Measurements from ENCODE around the gene RPH3AL. TPM values are rescaled to one million over a fixed set of nuclear protein-coding genes. Genes with fewer than 3 reads are reported as not detected.

Gene RPH3AL
- total RNA-seq, 4 donors from 2014 or later = 13.0 to 49.2 (median 26.9) TPM

DNA sequence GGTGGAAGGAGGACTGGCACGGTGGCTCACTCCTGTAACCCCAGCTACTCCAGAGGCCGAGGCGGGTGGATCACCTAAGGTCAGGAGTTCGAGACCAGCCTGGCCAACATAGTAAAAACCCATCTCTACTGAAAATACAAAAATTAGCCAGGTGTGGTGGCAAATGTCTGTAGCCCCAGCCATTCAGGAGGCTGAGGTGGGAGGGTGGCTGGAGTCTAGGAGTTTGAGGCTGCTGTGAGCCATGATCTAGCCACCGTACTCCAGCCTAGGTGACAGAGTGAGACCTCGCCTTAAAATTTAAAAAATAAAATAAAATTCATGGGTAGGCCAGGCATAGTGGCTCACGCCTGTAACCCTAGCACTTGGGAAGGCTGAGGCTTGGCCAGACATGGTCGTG is 1.2 kb upstream of the RPH3AL start:
- TF ChIP-seq, protein P1, sequence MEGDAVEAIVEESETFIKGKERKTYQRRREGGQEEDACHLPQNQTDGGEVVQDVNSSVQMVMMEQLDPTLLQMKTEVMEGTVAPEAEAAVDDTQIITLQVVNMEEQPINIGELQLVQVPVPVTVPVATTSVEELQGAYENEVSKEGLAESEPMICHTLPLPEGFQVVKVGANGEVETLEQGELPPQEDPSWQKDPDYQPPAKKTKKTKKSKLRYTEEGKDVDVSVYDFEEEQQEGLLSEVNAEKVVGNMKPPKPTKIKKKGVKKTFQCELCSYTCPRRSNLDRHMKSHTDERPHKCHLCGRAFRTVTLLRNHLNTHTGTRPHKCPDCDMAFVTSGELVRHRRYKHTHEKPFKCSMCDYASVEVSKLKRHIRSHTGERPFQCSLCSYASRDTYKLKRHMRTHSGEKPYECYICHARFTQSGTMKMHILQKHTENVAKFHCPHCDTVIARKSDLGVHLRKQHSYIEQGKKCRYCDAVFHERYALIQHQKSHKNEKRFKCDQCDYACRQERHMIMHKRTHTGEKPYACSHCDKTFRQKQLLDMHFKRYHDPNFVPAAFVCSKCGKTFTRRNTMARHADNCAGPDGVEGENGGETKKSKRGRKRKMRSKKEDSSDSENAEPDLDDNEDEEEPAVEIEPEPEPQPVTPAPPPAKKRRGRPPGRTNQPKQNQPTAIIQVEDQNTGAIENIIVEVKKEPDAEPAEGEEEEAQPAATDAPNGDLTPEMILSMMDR (IDR thresholded peaks at IDR 0.05; ENCODE audit: low read depth) = no peak

DNA sequence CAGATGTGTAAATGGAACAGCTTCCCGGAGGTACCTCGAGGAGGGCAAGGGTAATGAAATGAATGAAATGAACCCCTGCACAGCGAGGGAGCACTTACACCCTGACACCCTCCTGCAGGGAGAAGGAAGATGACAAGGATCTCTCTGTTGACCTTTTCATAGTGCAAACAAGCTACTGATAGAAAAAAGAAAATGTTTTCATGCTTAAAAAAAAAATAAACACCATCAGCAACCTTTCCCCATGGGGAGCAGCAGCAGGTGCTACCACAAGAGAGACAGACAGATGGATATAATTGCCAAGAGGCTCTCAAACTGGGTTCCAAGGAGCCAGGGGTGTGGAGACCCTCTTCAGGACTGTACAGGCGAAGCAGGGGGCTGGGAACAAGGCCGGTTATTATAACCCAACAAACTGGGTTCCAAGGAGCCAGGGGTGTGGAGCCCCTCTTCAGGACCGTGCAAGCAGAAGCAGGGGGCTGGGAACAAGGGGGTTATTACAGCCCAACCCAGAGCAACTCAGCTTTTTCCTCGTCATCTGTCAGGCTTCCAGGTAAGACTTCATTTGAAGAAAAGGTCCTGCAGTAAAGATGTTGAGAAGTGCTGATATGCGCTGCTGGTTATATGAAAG is 718 bp upstream of the RPH3AL start:
- TF ChIP-seq, protein P1 (IDR thresholded peaks at IDR 0.05; ENCODE audit: low read depth) = no peak

DNA sequence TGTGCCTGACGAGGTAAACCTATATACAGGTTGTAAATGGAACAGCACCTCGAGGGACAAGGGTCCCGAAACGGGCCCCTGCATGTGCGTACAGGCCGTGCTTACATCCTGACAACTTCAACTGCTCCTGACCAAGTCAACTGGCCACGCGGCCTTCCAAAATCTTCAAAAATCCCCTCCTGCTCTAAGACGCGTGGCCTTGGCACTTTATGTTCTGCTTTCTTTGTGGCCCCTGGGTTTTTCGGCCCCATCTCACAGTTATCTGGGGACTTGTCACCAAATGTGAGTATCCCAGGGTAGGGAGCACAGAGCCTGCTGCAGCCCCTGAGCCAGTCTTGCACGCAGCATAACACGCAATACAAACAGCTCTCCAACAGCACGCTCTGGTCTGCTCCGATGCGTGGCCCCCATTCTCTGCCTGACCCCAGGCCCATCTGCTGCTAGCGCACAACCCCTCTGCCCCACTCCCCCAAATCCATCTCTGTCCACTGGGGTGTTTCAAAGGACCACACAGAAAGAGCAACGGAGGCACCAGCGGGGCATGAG is 659 bp downstream of the RPH3AL start:
- TF ChIP-seq, protein P1 (IDR thresholded peaks at IDR 0.05; ENCODE audit: low read depth) = no peak

DNA sequence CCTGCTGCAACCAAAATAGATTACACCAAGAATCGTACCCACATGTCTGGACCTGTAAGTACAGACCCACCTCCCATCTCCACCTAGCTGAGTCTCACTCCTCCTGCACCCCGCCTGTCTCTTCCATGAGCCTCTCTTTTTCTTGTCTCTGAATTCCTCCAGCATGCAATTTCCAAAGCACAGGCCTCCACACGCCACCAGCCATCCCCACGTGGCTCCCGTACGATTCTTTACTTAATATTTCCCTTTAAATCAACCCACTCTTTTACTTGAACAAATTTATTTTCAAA is 1.2 kb downstream of the RPH3AL start:
- TF ChIP-seq, protein P1 (IDR thresholded peaks at IDR 0.05; ENCODE audit: low read depth) = no peak

DNA sequence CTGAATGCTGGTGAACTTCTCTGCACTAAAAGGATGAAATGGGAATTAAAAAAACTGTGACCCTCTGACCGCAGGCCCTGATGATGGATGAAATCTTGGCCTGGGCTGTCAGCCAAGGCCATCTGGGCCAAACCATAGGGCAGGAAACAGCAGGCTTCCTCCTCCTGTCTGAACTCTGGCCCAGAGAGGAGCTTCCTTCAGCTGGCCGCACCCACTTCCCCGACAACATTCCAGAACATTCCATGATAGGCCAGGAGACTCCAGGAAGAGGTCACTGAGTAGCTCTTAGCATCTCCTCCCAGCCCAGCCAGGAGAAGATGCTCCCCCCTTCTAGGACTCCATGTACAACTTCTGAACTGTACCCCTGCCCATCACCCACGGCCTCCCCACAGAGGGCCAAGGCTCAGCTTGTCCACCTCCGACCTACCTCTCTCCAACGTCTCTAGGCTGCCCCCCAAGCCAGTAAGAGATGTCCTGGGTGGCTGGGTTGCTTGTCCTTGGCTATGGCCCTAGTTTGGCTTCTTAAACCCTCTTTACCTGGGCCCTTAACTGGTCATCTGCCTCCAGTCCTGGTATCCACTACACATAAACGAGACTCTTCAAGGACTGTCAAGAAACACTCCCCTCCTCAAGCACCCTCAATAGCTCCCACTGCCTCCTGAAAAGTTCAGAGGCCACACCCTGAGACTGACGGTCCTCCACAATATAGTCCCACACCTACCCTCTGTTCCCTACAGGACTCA is 1.7 kb downstream of the RPH3AL start:
- TF ChIP-seq, protein P1 (IDR thresholded peaks at IDR 0.05; ENCODE audit: low read depth) = no peak

DNA sequence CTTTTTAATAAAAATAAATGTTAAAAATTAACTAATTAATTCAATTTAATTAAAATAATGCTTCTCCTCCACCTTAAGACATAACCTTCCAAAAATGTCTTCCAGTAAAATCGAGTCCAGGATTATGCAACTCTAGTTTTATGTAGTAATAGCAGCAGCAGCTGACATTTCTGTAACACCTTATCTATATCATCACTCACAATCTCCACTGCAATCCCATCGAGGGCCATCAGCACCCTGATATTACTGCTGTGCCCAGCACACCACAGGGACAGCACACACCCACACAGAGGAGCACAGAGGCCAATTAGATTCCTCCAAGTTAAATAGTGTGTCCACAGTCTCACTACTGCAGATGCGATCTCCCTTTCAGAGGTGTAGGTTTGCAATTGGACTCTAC is 2.9 kb downstream of the RPH3AL start:
- TF ChIP-seq, protein P1 (IDR thresholded peaks at IDR 0.05; ENCODE audit: low read depth) = no peak

DNA sequence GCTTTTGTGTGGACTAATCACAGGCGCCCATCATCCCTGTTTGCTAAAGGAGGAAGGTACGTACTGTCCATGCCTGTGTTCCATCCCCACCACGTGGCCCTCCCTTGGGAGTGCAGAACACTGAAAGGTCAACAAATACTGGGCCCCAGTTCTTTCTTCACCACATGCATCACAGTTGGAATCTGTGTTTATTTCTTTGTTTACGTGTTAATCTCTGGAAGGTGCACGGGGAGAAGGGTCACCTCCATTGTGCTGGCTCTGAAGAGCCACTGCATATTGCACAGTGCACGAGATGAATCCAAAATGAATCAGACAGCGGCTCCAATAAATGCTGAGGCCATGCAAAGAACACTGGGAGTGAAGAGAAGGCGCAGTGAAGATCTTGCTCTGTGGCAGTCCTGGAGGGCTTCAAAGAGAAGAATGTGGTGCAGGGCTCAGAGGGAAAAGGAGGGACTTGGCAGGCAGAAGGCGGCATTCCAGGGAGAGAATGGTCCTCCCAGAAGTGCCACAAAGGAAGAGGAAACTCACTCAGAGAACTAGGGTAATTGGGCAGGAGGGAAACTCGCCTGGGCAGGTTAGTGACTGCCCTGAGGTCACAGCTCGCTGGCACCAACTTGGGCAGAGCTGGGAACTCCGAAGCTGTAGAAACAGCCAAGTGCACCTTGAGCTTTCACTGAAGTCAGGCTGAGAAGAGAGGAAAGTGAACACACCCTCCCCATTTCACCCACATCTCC is 3.7 kb downstream of the RPH3AL start:
- TF ChIP-seq, protein P1 (IDR thresholded peaks at IDR 0.05; ENCODE audit: low read depth) = no peak
